Measurements from ENCODE around the gene CYP11A1.

Gene CYP11A1

GRCh38 chr15:74301583-74302361 lies 65.7 kb downstream of the CYP11A1 start:
- no peak for DNase-seq (ENCODE audit: low read depth in 2 of 2)

GRCh38 chr15:74300057-74300795 lies 67.2 kb downstream of the CYP11A1 start:
- DNase-seq (ENCODE audit: low read depth in 2 of 2), result no peak

GRCh38 chr15:74297887-74298286 lies 69.6 kb downstream of the CYP11A1 start:
- DNase-seq (ENCODE audit: low read depth in 2 of 2), result no peak

GRCh38 chr15:74295800-74296199 lies 71.6 kb downstream of the CYP11A1 start:
- DNase-seq (ENCODE audit: low read depth in 2 of 2), result no peak

GRCh38 chr15:74294010-74294409 lies 73.4 kb downstream of the CYP11A1 start:
- no peak for DNase-seq (ENCODE audit: low read depth in 2 of 2)

- no peak for DNase-seq (ENCODE audit: low read depth in 2 of 2)
These were observed 74.2 kb downstream of the CYP11A1 start for GRCh38 chr15:74293021-74293810.

- DNase-seq (ENCODE audit: low read depth in 2 of 2), result peak; percentile 30 to 36
These were observed 76.1 kb downstream of the CYP11A1 start for GRCh38 chr15:74291101-74292071.

GRCh38 chr15:74290645-74291044 lies 76.8 kb downstream of the CYP11A1 start:
- DNase-seq (ENCODE audit: low read depth in 2 of 2), result no peak

GRCh38 chr15:74289671-74290070 lies 77.8 kb downstream of the CYP11A1 start:
- DNase-seq (ENCODE audit: low read depth in 2 of 2), result no peak
